B cell (primary cell): ENCODE data around the gene PCOLCE2.

Experiments used
- CTCF ChIP-seq: fragments of 200-600 bp; IDR thresholded peaks from one replicate; pipeline ENCODE4 v1.8.0; 2022; ENCODE audit warnings: antibody characterized with exemption, mild to moderate bottlenecking
- EZH2 ChIP-seq: IDR thresholded peaks from 2 replicates; pipeline ENCODE4 v1.6.1; 2012; ENCODE audit warnings: borderline replicate concordance, low read depth, mild to moderate bottlenecking, moderate library complexity, low read length; ENCODE audit not compliant: insufficient read depth, poor library complexity, severe bottlenecking

GRCh38 chr3:142817897-142818296 lies 71.0 kb downstream of the PCOLCE2 start:
- TF ChIP-seq CTCF (no peak), EZH2 (no peak)
